GM13977 (cell line): ENCODE results near the gene NOP9.

ENCODE experiments used
- DNase-seq: peaks from one replicate; pipeline ENCODE4 v3.0.0; 2012; ENCODE audit warnings: low spot score
- in situ Hi-C: fragments of 300-500 bp; cut with MboI; formaldehyde crosslinking; loops from one replicate; pipeline ENCODE4 v1.12.0; 2022; ENCODE audit warnings: low sequenced_read_pairs, low pct_unique_long_range_greater_than_20kb, mixed read lengths, inconsistent platforms; ENCODE audit not compliant: unreplicated experiment
- TF ChIP-seq, protein P1 (sequence below): IDR thresholded peaks from 2 replicates; pipeline ENCODE4 v1.5.1; 2012; ENCODE audit warnings: mild to moderate bottlenecking, control low read depth; ENCODE audit not compliant: insufficient read depth; ENCODE audit errors: extremely low read depth, missing control alignments

The NOP9 gene

DNA sequence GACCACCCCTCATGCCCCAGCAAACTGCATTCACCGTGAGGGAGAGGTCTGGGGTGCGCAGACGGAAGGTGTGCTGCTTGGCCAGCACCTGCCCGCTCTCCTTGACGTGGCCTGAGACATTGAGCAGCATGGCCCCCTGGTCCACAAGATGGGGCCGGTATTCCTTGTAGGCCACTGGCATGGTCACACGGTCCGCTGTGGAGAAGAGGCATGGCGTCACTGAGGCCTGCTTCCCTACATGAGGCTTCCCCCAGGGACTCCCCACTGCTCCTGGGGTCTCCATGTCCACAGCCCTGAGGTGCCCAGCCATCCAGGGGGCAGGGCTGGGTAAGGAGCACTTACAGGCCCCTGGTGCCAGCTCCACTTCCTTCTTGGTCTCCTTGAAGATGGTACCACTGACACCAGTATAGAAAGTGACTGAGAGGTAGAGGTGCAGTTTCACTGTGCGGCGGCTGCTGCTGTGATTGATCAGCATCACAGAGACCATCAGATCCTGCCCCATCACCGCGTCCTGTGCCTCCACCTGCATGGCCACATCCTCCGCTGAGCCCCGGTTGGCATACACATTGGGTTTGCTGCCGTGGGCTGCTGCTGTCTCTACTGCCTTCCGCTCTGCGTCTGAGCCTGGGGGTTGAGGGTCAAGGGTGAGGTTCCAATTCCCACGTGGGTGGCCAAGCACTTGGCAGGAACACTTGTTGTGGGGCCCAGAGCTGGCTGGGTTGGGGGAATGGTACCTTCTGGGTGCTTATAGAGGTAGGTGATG, 44.8 kb upstream of the NOP9 start:
- in situ Hi-C loops = no loop called here
- no peak for DNase-seq
- TF ChIP-seq, protein P1, sequence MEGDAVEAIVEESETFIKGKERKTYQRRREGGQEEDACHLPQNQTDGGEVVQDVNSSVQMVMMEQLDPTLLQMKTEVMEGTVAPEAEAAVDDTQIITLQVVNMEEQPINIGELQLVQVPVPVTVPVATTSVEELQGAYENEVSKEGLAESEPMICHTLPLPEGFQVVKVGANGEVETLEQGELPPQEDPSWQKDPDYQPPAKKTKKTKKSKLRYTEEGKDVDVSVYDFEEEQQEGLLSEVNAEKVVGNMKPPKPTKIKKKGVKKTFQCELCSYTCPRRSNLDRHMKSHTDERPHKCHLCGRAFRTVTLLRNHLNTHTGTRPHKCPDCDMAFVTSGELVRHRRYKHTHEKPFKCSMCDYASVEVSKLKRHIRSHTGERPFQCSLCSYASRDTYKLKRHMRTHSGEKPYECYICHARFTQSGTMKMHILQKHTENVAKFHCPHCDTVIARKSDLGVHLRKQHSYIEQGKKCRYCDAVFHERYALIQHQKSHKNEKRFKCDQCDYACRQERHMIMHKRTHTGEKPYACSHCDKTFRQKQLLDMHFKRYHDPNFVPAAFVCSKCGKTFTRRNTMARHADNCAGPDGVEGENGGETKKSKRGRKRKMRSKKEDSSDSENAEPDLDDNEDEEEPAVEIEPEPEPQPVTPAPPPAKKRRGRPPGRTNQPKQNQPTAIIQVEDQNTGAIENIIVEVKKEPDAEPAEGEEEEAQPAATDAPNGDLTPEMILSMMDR = no peak

DNA sequence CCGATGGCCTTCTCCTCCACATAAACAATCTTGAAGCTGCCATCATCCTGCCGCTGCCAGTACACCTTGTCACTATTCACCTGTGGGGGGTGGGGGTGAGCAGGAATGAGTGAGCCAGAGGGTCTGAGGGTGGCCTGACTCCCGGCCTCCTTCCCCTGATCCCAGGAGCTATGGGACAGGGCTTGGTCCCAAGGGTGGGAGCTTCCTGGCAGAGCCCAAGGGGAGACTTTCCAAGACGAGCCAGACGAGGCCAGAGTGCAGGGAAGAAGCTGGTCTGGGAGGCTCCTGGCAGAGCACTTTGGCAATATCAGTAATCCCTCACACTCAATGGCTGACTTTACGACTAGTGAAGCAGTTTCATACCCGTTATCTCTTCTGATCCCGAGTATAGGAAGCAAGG, 44.2 kb upstream of the NOP9 start:
- TF ChIP-seq, protein P1 = no peak
- DNase-seq = no peak
- in situ Hi-C loops = no loop called here

DNA sequence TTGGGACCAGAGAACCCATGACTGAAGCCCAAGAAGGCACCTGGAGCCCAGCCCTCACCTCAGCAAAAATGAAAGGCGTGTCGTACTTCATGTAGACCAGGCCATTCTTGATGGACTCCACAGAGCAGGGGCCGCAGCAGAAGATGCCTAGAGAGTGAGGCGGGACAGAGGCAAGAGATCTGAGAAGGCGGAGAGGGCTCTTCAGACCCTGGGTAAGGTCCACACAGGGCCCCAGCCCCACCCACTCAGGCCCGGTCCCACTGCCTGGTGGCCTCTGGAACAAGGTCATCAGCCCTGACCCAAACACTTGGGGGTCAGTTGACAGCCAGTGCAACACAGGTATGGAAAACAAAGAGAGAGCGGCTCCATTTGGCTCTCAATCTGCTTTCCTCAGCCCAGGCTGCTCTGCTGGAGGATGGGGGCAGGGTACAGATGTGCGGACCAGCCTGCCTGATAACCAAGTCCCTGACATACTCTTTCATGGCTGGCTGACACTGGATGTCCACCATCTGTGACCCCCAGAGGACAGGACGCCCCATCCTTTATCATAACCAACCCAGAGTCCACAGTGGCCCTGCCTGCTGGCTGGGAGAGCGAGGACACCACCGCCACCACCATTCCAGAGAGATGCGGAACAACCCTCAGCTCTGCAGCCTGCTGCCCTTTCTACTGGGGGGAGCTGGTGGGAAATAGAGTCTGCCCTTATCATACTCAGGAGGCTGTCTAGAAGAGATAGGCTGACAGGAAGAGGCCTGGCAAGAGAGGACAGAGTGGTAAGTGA, 43.5 kb upstream of the NOP9 start:
- in situ Hi-C loops = no loop called here
- TF ChIP-seq, protein P1 = no peak
- DNase-seq = no peak

DNA sequence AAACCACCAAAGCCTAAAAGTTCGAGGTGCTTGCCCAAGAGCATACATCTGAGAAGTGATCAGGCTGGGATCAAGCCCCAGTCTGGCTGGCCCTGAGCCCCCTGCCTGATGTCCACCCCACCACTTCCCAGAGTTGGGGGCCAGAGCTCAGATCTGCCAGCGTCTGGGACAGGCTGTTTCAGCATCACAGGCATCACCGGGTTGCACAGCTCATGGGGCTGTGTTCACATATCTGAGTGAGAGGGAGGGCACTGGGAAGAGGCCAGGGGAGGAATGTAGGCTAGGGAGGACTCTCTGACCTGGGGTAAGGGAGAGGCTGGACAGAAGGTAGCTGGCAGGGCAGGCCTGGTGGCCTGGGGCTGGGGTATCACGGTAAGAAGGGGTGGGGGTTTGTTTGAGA, 42.7 kb upstream of the NOP9 start:
- no peak for DNase-seq
- in situ Hi-C loops = no loop called here
- TF ChIP-seq, protein P1 = no peak

DNA sequence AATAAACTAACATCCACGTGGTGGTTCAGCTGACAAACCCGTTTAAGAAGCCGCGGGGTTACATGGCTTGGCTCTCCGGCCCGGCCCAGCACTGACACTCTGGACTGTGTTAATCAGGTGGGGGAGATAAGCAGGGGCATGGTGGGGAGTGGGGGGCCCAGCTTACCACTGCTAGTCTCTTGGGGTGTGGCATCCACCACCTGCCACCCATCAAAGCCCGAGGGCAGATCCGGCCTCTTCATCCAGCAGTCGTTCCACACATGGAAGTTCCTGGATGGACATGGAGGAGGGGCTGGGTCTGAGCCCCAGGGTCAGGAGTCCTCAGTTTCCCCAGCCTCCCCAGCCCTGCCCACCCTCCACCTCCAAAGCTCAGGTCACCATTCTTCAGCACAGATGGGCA, 41.5 kb upstream of the NOP9 start:
- TF ChIP-seq, protein P1 = no peak
- in situ Hi-C loops = no loop called here
- no peak for DNase-seq

DNA sequence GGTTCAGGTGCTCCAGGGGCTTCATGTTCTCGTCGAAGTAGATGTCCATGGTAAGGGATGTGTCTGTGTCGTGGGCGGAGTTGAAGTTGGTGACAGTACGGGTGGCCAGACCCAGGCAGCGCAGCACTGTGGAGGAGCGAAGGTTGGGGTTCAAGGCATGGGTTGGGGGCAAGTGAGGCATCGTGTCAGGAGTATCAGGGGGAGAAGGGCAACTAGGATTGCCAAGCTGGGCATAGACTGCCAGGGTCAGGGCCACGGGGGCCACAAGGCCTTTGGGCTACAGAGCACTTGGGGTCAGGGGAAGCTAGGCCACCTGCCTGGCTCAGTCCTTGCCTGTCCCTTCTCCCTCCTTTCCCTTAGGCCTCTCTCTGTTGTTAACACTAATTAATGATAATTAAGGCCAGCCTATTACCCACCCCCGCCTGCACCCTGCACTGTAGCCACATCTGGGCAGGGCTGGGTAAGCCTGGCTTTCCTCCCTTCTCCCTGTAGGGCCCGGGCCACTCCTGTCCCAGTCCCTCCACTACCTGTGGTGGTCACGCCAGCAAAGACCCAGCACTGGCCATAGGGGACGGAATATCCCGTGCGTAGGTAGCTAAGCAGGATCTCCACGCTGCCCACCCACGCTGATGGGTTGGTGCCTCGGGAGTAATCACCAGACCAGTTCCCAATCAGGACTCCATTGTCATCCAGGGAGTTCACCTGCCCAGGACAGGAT, 40.9 kb upstream of the NOP9 start:
- TF ChIP-seq, protein P1 = no peak
- in situ Hi-C loops = no loop called here

More for the DNA sequence above, 40.9 kb upstream of the NOP9 start:
- DNase-seq = no peak
